Loucy (cell line): ENCODE data around the gene SCRT2.

Source experiments
- CTCF ChIP-seq: fragments of 200-600 bp; sonication (generic); conservative IDR thresholded peaks from 2 replicates; pipeline ENCODE4 v1.5.1; 2014; ENCODE audit warnings: mild to moderate bottlenecking, antibody characterized with exemption, low read length
- EZH2phosphoT487 ChIP-seq: fragments of 200-600 bp; IDR thresholded peaks from 2 replicates; pipeline ENCODE4 v1.6.1; 2018; ENCODE audit warnings: antibody characterized with exemption, mild to moderate bottlenecking, moderate library complexity, borderline replicate concordance

GRCh38 chr20:621125-621756 lies 54.4 kb downstream of the SCRT2 start:
- no peak for TF ChIP-seq CTCF
- no peak for TF ChIP-seq EZH2phosphoT487
